GM12873 (cell line): ENCODE data around the gene CCRL2.

Experiments used
- TF ChIP-seq, protein P1 (sequence below): IDR thresholded peaks from 2 replicates; pipeline ENCODE4 v1.5.1; 2012; ENCODE audit warnings: low read depth, mild to moderate bottlenecking, moderate library complexity, low read length, control low read depth; ENCODE audit not compliant: insufficient read depth; ENCODE audit errors: missing control alignments

Gene CCRL2

DNA sequence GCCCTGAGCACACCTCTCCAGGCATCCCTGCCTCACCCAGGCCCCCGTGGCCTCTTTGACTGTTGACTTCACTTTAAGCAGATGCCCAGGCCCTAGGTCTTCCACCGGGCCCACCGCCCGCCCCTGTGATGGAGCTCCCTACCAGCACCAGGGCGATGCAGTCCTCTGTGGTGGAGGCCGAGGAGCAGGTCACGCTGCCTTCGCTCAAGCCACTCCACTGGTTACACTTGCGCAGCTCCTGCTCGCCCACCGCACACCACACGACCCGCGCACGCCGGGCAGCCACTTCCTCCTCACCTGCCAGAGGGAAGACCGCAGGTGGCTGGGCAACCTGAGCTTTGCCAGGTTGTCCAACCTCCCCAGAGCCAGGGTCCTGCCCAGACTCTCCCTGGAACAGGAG lies 41.7 kb downstream of the CCRL2 start:
- TF ChIP-seq, protein P1, sequence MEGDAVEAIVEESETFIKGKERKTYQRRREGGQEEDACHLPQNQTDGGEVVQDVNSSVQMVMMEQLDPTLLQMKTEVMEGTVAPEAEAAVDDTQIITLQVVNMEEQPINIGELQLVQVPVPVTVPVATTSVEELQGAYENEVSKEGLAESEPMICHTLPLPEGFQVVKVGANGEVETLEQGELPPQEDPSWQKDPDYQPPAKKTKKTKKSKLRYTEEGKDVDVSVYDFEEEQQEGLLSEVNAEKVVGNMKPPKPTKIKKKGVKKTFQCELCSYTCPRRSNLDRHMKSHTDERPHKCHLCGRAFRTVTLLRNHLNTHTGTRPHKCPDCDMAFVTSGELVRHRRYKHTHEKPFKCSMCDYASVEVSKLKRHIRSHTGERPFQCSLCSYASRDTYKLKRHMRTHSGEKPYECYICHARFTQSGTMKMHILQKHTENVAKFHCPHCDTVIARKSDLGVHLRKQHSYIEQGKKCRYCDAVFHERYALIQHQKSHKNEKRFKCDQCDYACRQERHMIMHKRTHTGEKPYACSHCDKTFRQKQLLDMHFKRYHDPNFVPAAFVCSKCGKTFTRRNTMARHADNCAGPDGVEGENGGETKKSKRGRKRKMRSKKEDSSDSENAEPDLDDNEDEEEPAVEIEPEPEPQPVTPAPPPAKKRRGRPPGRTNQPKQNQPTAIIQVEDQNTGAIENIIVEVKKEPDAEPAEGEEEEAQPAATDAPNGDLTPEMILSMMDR = no peak

DNA sequence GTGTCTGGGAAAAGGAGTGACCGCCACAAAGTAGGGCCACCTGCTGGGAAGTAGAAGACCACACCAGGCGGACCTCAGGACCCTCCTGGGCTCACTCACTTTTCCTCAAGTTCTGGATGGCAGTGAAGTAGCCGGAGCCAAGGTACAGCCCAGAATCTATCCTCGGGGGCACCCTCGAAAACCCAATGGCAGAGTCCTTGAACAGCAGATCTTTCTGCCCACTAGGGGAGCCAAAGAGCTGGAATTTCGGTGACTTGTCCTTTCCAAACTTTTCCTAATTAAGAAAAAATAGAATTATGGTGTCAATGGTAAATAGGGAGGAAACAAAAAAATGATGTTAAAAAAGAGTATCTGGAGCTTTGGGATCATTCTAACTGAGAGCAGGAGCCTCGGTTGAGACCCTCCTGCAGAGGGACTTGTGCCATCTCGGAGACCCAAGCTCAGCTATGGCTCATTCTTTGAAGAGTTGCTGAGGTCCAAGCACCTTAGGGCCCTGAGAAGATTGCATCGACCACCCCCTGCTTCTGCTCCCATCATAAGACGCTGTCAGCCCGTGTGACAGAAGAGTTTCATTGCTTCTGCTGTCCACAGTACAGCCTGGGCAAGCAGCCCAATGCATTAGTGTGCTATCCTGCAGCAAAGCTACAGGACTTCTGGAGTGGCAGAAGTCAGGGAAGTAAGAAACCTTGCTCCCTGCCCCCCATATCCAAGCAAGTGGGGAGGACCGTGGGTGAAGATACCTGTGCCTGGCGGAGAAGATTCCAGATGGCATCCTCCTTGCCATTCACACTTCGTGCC lies 42.9 kb downstream of the CCRL2 start:
- TF ChIP-seq, protein P1 = peak; percentile 68

DNA sequence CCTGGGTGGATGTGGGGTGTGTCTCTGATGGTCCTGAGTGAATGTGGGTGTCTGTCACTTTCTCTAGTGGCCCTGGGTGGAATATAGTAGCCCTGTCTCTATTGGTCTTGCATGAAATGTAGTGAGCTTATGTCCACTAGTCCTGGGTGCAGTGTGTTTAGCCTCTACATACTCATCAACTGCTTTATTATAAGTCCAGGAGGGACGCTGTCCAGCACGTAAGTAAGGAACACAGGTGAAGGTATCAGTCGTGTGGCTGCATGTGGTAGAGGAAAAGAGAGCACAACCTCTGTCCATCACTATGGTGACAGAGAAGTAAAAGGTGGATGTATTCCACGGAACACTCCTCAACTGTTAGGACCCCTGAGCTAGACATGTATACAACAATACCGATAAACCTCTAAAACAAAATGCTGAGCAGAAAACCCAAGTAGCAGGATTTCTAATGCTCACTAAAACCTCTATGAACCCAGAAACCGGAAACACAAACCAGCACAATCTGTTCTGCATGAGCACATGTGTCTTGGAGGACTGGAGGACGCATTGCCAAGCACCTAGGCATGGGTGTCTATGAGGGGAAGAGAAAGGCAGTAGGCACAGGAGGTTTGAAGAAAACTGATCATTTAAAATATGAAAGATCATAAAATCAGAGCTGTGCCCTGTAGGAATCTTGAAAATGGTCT lies 46.6 kb downstream of the CCRL2 start:
- TF ChIP-seq, protein P1 = no peak

DNA sequence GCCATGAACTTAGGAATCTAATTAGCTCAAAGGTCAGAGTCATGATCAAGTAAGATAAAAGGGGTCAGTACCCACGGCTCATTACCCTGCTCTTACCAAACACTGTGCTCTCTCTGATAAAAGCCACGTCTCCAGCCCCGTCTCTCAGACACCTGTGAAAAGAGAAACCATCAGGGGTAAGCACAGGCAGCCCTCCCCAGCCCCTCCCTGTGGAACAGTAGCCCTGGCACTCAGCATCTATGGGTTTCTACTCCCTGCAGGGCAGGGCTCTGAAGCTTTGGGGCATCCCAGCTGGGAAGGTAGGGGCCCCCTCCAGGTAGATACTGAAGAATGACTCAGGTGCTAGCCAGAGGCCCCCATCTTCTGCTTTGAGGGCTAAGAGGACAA lies 47.1 kb downstream of the CCRL2 start:
- TF ChIP-seq, protein P1 = no peak

DNA sequence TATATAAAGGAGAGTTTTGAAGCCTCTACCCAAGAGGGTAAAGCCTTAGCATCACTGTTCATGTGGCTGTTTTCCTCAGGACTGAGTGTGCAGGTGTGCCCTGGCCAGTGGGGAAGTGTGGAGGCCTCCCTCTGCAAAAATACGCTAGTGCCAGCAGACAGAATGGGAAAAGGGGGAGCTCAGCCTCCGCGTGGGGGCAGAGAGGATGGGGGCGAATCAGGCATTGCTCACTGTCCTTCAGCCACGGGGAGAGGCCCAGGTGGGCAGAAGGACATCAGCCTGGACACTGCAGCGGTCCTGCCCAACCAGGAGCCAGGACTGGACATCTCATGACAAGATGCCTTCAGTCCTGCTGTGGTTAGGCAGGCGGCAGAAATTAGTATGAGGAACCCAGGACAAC lies 47.5 kb downstream of the CCRL2 start:
- TF ChIP-seq, protein P1 = no peak

DNA sequence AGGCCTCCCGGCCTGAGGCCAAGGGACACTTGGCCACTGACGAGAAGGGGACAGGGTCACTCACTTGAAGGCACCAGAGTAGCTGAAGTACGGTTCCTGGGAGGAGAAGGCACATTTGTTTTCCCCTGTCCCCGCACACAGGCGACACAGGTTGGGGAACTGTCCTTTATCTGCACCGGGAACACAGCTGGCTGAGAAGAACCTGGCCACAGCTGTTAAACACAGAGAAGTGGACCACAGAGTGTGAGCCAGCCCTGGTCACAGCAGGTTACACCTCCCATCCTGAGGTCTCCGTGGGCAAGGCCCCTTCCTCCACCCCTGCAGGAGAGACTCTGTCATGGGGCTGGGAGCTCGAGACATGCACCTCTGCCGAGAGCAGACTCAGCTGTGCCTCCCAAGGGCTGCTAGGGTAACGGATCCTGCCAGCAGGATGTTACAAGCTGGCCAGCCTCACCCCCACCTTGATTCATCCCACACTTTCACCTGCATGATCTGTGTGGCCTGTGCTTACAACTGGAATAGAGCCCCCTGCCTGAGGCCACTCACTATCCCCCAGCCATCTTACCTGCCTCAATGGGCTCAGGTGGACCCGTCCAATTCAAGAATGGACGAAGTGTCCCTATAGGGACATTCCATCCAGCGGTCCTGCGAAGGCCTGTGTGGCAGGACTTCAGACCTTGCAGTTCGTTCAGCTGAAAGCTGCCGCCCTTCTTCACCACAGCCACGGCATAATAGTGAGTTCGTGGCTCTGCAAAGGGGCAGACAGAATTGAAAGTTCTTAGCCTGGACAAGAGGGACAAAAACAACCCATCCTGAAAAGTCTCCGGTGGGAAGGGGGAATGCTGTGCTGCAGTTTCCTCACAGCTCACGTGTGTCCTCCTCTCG lies 48.4 kb downstream of the CCRL2 start:
- TF ChIP-seq, protein P1 = no peak

DNA sequence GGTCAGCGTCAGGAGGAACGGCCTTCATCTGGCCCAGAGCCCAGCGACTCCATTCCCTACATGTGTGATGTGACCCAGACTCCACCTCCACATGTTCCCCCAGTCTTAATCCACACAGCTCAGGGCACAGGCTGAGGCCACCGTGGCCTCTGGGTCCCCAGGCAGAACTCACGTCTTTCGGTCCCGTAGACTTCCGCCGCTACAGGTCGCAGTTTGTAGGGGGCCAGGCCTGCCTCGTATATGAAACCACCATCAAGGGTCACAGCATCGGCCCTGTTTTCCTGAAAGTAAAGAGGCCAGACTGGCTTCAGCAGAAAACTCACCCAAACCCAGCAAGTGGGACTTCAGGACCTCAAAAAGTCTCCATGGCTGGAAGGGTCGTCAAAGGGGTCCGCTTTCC lies 49.1 kb downstream of the CCRL2 start:
- TF ChIP-seq, protein P1 = no peak
